GM12892 (cell line): ENCODE data around the gene COL8A2.
"Not testable (repeated sequence)": the region's sequence is repeated elsewhere in the genome, so short reads cannot be mapped to it uniquely, and the experiment has no call there.

Experiments used
- DNase-seq: peaks from one replicate; pipeline ENCODE4 v3.0.0; 2011; ENCODE audit not compliant: insufficient read length
- FAIRE-seq: peaks from 2 replicates; lab custom pipeline; 2011; peaks lifted over from hg19 to GRCh38; lab: Jason Lieb, UNC
- POLR2A ChIP-seq: IDR thresholded peaks from 2 replicates; pipeline ENCODE4 v1.6.1; 2011; ENCODE audit warnings: low read depth, low read length, control low read depth
- POLR2AphosphoS5 ChIP-seq: IDR thresholded peaks from 2 replicates; pipeline ENCODE4 v1.6.1; 2011; ENCODE audit warnings: low read depth, low read length, control low read depth
- TAF1 ChIP-seq: IDR thresholded peaks from 2 replicates; pipeline ENCODE4 v1.6.1; 2011; ENCODE audit warnings: low read depth, mild to moderate bottlenecking, control low read depth, low read length, borderline replicate concordance

COL8A2 gene

GRCh38 chr1:36163426-36163825 lies 38.4 kb upstream of the COL8A2 start:
- FAIRE-seq (no peak), DNase-seq (no peak)
- TF ChIP-seq POLR2AphosphoS5, result no peak
- TF ChIP-seq POLR2A, result no peak
- TF ChIP-seq TAF1, result no peak

GRCh38 chr1:36162680-36163239 lies 37.7 kb upstream of the COL8A2 start:
- TF ChIP-seq POLR2A (no peak), POLR2AphosphoS5 (no peak), TAF1 (no peak)
- DNase-seq, result no peak
- FAIRE-seq, result peak; percentile 46

- TF ChIP-seq TAF1 (no peak), POLR2A (peak; percentile 64; the same call in 1 of the 2 replicates), POLR2AphosphoS5 (peak; percentile 52)
- DNase-seq (no peak), FAIRE-seq (peak; percentile 86)
Measured at GRCh38 chr1:36161641-36162531, 36.9 kb upstream of the COL8A2 start.

- TF ChIP-seq TAF1 (peak; percentile 85), POLR2AphosphoS5 (peak; percentile 56; the same call in 1 of the 2 replicates), POLR2A (peak; percentile 90)
- FAIRE-seq (peak; percentile 87), DNase-seq (peak; percentile 66)
Measured at GRCh38 chr1:36160949-36161485, 36.0 kb upstream of the COL8A2 start.

- DNase-seq (no peak), FAIRE-seq (no peak)
- TF ChIP-seq TAF1 (no peak), POLR2A (no peak), POLR2AphosphoS5 (no peak; the same call in 1 of the 2 replicates)
Measured at GRCh38 chr1:36160388-36160948, 35.4 kb upstream of the COL8A2 start.

GRCh38 chr1:36159614-36160387 lies 34.8 kb upstream of the COL8A2 start:
- peak; percentile 57 for FAIRE-seq
- TF ChIP-seq POLR2A, result no peak
- no peak for TF ChIP-seq POLR2AphosphoS5
- TF ChIP-seq TAF1, result no peak
- DNase-seq, result no peak

GRCh38 chr1:36158827-36159252 lies 33.8 kb upstream of the COL8A2 start:
- FAIRE-seq, DNase-seq: not testable (repeated sequence)

GRCh38 chr1:36157973-36158826 lies 33.2 kb upstream of the COL8A2 start:
- DNase-seq (no peak), FAIRE-seq (peak; percentile 65)
- TF ChIP-seq TAF1 (no peak), POLR2A (no peak), POLR2AphosphoS5 (no peak)

GRCh38 chr1:36157115-36157903 lies 32.3 kb upstream of the COL8A2 start:
- TF ChIP-seq TAF1 (no peak), POLR2AphosphoS5 (no peak), POLR2A (no peak)
- FAIRE-seq, result peak; percentile 21
- DNase-seq, result no peak

- no peak for TF ChIP-seq TAF1
- 0 out of 2 replicates have a peak, but pooled peaks have one; percentile 24 for TF ChIP-seq POLR2AphosphoS5
- FAIRE-seq (peak; percentile 44), DNase-seq (peak; percentile 61)
Measured at GRCh38 chr1:36156329-36157114, 31.5 kb upstream of the COL8A2 start.
